ENCODE data around the gene AKR7A3.
"Not testable (repeated sequence)": the region's sequence is repeated elsewhere in the genome, so short reads cannot be mapped to it uniquely, and the experiment has no call there.

Gene AKR7A3

DNA sequence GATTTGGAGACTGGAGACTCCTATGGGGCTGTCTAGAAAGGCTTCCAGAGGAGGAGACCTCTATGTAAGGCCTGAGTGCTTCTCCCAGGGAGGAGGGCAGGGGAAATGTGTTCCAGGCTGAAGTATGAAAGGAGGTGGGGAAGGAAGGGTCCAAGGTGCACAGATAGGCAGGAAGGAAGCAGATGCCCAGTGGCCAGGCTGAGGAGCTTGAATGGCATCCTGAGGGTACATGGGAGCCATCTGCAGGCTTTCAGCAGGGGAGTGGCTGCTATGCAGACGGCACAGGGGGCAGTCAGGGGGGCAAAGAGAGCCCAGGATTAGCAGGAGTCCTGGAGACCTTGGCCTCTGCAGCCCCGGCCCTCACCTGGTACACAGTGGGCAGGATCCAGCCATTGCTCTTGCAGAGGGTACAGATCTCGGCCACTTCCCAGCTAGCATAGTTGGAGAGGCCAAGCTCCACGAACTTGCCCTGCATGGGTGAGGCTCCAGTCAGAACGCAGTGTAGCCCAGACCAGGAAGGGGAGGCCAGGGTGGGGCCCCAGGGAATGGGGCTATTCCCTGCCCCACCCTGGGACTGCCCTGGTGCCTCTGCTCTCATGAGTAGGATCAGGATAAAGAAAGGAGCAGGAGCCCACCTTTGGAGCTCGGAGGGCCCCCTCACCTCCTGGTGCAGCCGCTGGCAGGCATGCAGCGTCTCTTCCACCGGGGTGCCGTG lies 19.4 kb upstream of the AKR7A3 start:
- TF ChIP-seq, protein P1, sequence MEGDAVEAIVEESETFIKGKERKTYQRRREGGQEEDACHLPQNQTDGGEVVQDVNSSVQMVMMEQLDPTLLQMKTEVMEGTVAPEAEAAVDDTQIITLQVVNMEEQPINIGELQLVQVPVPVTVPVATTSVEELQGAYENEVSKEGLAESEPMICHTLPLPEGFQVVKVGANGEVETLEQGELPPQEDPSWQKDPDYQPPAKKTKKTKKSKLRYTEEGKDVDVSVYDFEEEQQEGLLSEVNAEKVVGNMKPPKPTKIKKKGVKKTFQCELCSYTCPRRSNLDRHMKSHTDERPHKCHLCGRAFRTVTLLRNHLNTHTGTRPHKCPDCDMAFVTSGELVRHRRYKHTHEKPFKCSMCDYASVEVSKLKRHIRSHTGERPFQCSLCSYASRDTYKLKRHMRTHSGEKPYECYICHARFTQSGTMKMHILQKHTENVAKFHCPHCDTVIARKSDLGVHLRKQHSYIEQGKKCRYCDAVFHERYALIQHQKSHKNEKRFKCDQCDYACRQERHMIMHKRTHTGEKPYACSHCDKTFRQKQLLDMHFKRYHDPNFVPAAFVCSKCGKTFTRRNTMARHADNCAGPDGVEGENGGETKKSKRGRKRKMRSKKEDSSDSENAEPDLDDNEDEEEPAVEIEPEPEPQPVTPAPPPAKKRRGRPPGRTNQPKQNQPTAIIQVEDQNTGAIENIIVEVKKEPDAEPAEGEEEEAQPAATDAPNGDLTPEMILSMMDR (conservative IDR thresholded peaks at IDR 0.05; ENCODE audit: low read depth, low read length): no peak
- DNase-seq (ENCODE audit: low read depth): no peak
- H3K4me3 ChIP-seq (ENCODE audit: low read length): no peak overlapping the region

DNA sequence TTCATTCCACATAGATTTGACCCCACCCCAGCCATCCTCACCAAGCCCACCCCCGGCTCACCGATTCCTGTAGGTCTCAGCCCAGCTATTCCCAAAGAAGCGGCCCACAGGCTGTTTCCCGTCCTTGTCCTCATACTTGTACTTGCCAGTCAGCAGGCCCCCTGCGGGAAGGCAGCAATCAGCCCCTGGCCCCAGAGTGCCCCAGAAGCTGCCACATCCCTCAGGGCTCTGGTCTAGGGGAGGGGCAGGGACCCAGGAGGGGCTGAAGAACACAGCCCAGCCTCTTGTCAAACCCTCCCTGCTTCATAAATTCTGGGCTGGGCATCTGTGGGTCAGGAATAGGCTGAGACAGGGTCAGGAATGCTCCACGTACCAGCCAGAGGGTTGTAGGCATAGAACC lies 18.4 kb upstream of the AKR7A3 start:
- no peak for DNase-seq (ENCODE audit: low read depth)
- TF ChIP-seq, protein P1 (conservative IDR thresholded peaks at IDR 0.05; ENCODE audit: low read depth, low read length): no peak
- H3K4me3 ChIP-seq (ENCODE audit: low read length): no peak overlapping the region

DNA sequence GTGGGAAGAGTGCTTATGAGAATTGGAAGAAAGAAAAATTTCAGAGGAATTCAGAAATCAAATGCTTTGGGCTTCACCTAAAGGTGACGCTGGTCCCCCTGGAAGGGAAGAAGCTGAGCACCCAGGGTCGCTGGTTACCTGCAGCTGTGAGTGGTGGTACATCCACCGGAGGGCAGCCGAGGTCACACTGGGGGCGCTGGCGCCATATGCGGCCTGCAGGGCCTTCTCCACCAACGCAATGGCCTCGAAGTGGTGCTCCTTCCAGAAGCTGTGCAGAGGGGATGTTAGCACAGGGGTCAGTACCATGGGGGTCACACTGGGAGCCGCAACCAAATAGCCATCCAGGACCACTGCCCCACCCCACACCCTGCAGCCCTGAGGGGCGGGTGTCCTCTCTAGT lies 17.3 kb upstream of the AKR7A3 start:
- no peak for DNase-seq (ENCODE audit: low read depth)
- TF ChIP-seq, protein P1 (conservative IDR thresholded peaks at IDR 0.05; ENCODE audit: low read depth, low read length): no peak
- H3K4me3 ChIP-seq (ENCODE audit: low read length): no peak overlapping the region

DNA sequence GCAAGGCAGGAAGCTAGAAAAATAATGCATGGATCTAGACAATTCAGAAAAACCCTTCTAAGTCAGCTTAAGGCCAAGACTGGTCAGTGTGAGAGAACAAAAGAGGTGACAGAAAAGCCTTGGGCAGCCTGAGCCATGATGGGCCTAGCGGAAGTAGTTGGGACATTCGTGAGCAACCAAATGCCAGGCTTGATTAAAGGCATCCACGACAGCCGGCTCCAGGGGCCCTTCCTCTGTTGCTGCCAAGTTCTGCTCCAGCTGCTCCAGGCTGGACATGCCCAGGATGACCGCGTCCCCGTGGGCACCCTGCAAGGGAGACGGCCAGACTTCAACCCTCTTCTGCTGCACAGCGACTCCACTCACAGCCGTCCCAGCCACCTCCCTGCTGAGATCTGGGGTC lies 15.5 kb upstream of the AKR7A3 start:
- not testable (repeated sequence) for H3K4me3 ChIP-seq (ENCODE audit: low read length); DNase-seq (ENCODE audit: low read depth)

DNA sequence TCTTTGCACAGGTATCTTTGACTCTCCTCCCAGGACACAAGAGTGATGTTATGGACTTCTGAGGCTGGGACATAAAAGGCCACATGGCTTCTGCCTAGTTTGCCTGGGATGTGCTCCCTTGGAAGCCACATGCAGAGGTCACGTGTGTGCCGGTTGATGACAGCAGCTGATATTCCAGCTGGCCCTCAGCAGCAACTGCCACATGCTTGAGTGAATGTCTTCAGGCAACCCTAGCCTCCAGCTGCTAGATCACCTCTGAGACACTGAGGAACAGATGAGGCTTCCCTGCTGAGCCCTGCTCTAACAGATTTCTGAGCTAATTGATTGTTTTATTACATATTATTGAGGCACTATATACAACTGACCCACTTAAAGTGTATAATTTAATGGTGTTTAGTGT lies 11.6 kb upstream of the AKR7A3 start:
- TF ChIP-seq, protein P1 (conservative IDR thresholded peaks at IDR 0.05; ENCODE audit: low read depth, low read length): no peak
- no peak overlapping the region for H3K4me3 ChIP-seq (ENCODE audit: low read length)
- DNase-seq (ENCODE audit: low read depth): no peak

DNA sequence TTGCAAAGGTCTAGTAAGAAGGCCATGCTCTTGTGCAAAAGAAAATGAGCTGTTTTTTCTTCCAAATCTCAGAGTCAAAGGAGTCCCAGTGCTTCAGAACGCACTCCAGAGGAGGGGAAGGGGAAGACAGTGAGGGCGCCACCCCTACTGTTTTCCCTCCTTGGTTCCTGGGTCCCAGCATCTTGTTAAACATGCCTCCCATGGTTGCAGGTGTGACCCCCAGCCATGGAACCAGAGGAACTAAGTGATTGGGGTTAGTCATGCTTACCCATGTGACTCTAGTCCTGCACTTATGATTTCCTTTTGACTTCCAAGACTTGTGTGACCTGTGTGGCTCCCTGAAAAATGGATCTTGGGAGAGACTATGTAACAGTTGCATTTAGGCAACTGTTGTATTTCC lies 6.1 kb upstream of the AKR7A3 start:
- H3K4me3 ChIP-seq (ENCODE audit: low read length): no peak overlapping the region
- TF ChIP-seq, protein P1 (conservative IDR thresholded peaks at IDR 0.05; ENCODE audit: low read depth, low read length): no peak
- no peak for DNase-seq (ENCODE audit: low read depth)

DNA sequence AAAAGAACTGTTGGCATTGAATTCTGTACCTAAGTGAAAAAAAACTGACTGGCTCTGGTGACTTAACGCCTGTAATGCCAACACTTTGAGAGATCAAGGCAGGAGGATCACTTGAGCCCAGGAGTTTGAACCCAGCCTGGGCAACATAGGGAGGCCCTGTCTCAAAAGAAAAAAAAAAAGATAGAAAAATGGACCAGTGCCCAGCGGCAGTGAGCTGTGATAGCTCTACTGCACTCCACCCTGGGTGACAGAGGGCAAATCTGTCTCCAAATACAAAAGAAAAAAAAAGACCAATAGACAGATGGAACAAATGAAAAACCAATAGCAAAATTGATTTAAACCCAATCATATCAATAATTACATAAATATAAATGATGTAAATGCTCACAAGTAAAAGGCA lies 674 bp upstream of the AKR7A3 start:
- TF ChIP-seq, protein P1 (conservative IDR thresholded peaks at IDR 0.05; ENCODE audit: low read depth, low read length): no peak
- DNase-seq (ENCODE audit: low read depth): no peak
- H3K4me3 ChIP-seq (ENCODE audit: low read length): peak overlapping the region; percentile 51

Measured in retinal pigment epithelial cell (primary cell).